Stimulated activated CD8-positive, alpha-beta memory T cell treated with anti-CD3 and anti-CD28 coated beads, Interleukin-12 subunit alpha, Interleukin-12 subunit beta, amount 100 ng/mL, for 4 hours (primary cell): ENCODE data around the gene CSNK1D.

ENCODE experiments used
- DNase-seq: peaks from one replicate; pipeline ENCODE4 v3.0.0-alpha.2; 2020; ENCODE audit warnings: low read depth

Gene CSNK1D

GRCh38 chr17:82228842-82229697, 44.4 kb downstream of the CSNK1D start, which contains the start of gene SLC16A3:
Gene SLC16A3 (plus strand): TSS chr17:82229042. CDS start chr17:82236009, 6,967 bp downstream.
- DNase-seq = peak; percentile 66

- DNase-seq = peak; percentile 43
These were observed 45.1 kb downstream of the CSNK1D start for GRCh38 chr17:82228278-82228841.

- DNase-seq = no peak
These were observed 45.7 kb downstream of the CSNK1D start for GRCh38 chr17:82227629-82228277.

DNA sequence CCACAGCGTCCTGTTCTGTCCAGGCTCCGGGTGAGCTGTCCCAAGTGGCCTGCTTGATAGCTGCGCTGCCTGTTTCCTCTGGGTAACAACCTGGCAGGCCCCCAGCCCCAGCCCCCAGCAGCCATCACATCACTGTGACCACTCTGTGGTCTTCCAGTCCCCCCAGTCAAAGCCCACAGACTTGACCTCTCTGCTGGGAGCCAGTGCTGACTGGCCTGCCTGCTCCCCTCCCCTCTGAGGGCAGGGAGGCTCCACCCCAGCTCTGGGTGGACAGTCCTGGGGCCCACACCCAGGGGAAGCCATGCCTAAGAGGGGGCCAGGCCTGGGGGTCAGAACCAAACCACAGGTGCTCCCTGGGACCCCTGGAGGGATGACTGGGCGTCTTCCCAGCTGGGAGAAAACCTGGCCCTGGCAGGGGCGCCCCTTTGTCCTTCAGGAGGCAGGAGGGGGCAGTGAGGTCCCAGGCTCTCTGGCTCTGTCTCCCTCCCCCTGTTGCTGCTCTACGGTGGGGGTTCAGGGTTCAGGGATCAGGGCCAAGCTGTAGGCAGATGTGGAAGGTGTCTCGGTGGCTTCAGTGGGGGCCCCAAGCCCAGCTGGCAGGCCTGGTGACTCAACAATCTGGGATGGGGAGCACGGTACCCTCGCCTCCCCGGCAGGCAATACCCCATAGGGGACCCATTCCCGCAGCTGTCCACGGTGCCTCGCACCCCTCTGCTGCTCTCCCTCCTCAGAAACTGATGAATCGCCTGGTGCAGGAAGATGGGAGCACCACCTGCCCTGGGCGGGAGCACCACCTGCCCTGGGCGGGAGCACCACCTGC, 46.5 kb downstream of the CSNK1D start:
- no peak for DNase-seq

DNA sequence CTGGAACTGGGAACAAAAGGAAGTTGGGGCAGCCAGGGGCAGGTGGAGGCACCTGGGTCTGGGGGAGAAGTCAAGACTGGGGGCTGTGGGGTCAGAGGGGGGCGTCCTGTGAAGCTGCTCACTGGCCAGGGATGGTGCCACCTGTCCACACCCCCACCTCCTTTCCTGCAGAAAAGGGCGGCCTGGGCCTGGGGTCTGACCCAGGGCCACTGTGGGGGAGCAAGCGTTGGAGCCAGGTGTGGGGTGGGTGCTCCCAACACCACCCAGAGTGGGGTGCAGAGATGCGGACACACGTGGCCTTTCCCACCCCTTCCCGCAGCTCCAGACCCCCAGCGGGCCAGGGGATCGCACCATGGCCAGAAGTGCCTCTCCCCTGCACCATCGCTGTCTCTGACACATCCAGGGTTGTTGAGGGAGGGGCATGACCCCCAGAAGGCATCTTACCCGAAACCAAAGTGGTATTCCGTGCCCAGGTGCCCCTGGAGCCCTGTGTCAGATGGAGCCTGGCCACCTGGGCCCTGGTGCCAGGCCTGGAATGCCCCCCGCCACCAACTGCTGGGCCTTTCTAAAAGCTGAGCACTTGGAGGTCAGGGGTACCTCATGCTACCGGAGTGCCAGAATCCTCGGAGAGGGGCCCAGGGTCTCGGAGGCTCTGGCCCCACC, 47.2 kb downstream of the CSNK1D start:
- DNase-seq = no peak

DNA sequence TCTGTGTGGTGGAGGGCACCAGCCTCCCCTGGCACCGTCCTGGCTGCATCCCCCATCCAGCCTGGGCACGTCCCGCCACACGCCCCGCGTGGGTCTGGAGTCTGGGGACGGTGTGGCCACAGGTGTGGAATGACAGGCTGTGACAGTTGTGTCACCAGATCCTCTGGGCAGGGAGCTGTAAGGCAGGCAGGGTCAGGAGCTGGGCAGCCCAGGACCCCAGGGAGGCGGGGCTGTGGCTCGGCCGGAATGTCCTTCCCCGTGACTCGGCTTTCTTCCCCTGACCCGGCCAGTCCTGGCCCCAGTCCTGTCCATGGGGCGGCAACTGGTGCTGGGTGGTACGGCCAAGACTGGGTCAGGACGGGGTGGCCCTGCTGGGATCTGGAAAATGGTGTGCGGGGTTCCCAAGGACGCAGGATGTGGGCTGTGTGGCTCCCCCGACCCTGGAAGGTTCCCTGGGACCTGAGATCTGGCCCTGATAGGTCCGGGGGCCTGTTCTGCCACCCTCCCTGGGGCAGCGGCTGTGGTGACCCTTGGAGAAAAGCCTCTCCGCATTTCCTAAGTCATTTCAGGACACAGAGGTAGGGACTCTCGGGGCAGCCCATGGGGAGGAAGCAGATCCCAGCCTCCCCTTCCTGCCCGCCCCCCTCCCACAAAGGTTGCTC, 48.0 kb downstream of the CSNK1D start:
- DNase-seq = no peak

DNA sequence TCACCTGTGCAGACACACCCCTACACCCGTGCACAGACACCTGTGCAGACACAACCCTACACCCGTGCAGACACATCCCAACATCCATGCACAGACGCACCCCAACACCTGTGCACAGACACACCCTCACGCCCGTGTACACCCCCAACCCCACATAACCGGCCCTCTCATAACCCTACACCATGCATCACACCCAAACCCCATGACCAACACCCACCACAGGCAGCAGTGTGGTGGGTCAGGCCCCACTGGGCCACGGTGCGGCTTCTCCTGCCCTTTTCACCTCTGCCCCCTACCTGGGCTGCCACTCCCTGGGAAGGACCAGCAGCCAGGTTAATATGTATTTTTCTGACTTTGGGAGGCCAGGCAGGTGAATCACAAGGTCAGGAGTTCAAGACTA, 48.8 kb downstream of the CSNK1D start:
- DNase-seq = no peak

DNA sequence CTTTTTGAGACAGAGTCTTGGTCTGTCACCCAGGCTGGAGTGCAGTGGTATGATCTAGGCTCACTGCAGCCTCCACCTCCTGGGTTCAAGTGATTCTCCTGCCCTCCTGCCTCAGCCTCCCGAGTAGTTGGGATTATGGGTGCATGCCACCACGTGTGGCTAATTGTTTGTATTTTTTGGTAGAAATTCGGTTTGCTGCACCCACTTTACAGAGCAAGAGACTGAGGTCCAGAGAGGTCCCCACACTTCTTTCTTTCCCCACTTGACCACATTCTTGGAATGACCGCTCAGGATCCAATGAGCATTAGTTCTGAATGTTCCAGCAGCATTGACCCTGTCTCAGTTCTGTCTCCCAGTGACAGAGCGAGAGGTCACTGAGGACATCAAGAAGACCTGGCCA, 50.0 kb downstream of the CSNK1D start:
- no peak for DNase-seq

DNA sequence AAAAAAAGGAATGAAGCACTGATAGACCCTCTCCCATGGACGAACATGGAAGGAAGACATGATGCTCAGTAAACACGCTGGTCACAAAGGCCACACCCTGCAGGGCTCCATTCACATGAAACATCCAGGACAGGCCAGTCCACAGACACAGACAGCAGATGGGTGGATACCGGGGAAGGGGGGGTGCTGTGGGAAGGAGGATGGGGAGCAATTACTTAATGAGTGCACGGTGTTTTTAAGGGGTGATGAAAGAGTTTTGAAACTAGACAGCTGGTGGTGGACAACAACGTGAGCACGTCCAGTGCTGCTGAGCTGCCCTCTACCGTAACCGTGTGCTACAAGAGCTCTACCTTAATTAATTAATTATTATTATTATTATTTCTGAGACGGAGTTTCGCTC, 50.7 kb downstream of the CSNK1D start:
- no peak for DNase-seq

DNA sequence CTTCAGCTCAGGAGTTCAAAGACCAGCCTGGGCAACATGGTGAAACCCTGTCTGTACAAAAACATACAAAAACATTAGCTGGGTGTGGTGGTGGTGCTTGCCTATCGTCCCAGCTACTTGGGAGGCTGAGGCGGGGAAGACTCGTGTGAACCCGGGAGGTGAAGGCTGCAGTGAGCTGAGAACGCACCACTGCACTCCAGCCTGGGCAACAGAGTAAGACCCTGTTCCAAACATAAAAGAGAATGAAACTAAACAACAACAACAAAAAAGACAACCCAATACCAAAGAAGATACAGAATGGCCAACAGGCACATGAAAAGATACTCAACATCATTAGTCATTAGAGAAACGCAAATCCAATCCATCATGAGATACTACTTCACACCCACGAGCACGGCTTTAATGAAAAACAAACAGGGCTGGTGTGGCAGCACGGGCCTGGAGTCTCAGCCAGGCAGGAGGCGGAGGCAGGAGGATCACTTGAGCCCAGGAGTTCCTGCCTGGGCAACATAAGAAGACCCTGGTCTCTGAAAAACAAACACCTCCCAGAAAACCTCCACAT, 52.1 kb downstream of the CSNK1D start:
- DNase-seq = no peak

DNA sequence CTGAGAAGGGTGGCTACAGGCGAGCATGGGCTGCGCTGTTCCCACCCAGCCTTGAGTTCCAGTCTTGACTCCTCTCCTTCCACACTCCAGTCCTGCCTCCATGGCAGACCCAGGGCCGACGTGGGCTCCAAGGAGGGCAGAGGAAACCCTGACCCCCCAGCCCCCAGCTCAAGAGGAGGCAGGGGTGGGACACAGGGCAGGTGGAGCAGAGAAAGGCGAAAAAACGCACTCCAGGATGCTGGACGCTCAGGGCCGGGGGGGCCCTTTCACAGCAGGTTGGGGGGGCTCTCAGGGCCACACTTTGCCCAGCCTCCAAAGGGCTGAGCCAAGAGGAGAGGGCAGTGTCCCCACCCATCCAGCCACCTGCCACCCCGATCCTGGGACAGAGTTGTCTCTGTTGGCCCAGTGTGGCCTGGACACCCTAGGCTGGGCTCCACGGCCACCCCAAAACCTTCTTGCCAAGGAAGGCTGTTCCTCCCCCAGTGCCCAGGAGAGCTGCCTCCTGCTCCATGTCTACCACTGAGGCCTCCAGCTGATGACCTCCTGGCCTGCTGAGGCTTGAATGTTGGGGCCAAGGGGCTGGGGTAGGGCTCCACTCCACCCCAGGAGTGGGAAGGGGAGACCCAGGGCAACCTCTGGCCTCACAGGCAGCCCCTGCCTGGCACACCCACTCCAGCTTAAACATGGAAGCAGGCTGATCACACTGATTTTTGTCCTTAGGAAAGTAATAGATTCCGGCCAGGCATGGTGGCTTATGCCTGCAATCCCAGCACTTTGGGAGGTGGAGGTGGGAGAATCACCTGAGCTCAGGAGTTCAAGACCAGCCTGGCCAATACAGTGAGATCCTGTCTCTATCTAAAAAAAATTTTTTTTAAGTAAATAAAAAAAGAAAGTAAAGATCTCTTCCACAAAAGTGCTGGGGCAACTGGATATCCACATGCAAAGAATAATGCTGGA, 53.5 kb downstream of the CSNK1D start:
- DNase-seq = no peak

DNA sequence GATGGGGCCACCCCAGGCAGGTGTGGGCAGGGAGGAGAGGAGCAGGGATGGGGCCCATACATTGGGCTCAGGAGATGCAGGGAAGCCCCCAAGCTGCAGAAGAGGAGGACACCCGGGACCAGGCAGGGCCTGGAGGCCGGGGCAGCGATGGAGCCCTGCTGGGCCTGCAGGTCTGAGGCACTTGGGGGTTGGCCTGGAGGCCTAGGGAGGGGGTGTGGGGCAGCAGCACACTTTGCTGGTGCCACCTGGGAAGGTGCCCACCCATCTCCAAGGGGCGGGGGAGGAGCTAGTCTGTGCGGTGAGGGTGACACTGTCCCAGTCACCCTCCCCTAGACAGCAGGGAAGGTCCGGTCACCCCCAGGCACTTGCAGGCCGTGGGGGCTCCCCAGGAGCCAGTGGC, 54.4 kb downstream of the CSNK1D start:
- no peak for DNase-seq

GRCh38 chr17:82218349-82219075, 55.0 kb downstream of the CSNK1D start:
- DNase-seq = no peak

- no peak for DNase-seq
These were observed 55.8 kb downstream of the CSNK1D start for GRCh38 chr17:82217530-82218204.

- DNase-seq = no peak
These were observed 56.4 kb downstream of the CSNK1D start for GRCh38 chr17:82217120-82217529.

DNA sequence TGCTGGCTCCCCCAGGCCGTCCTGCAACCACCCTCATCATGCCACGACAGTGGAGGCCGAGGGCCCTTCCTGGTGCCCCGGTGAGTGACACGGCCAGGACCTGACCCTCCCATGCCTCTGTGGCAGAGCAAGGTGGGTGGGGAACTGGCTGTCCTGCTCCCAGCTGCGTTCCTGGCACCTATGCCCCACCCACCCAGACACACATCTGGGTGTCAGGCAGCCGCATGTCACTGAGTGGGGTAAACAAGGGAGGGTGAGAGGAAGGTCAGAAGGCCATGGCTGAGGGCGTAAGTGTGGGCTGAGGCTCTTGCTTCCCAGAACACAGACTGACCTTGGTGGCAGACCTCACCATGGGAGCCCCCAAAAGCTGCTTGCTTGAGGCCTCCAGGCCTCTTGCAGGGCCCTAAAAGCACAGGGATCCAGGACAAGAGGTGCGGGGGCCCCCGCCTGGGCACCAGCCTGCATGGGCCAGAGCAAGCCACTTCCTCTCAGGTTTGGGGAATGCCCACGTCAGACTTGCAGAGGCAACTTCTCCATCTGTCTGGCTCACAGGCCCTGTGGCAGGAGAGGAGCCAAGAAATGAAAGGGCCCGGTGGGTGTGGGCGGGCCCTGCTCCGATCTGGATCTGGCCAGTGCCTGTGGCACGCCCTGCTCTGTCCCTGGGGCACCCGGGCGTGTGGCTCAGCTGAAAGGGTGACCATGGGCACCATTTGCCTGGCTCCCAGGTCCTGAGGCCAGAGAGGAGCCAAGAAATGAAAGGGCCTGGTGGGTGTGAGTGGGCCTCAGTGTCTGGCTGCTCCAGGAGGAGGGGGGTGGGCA, 57.0 kb downstream of the CSNK1D start:
- DNase-seq = no peak

DNA sequence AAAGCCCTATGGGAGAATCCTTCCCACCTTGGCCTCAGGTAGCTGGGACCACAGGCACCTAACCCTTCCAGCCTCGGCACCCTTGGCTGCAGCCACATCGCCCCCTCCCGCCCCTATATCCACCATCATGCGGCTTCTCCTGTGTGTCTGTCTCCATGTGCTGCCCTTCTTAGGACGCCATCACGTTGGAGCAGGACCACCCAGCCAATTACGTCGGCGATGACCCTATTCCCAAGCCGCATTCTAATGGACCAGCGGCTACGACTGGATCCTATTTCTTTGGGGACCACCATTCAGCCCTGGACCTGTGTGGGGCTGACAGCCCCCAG, 57.6 kb downstream of the CSNK1D start:
- no peak for DNase-seq
